Body of pancreas (tissue), 4 donors: ENCODE data around the gene TMEM63C.

Experiments
- CTCF ChIP-seq, 7 experiments: fragments of 450-650 bp in 4 of 7; fragments of 200-600 bp in 3 of 7; sonication (generic) in 3 of 7; IDR thresholded peaks; one replicate each; pipeline ENCODE4 v1.5.1; 2016 to 2019; ENCODE audit warnings: antibody characterized with exemption in 7 of 7
- POLR2A ChIP-seq, 3 donors: fragments of 450-650 bp; IDR thresholded peaks; one replicate each; pipeline ENCODE4 v1.6.1; 2016; ENCODE audit warnings: antibody characterized with exemption in 3 of 3, mild to moderate bottlenecking in 2 of 3

GRCh38 chr14:77302926-77303325 lies 121.3 kb downstream of the TMEM63C start:
- no peak for TF ChIP-seq POLR2A (IDR thresholded peaks at IDR 0.05)
- TF ChIP-seq CTCF (IDR thresholded peaks at IDR 0.05): no peak
